Measurements from ENCODE around the gene MPG. TPM values are rescaled to one million over a fixed set of nuclear protein-coding genes. Genes with fewer than 3 reads are reported as not detected.

MPG gene
- total RNA-seq, 4 donors from 2014 or later: 75.0 to 124 (median 83.0) TPM

GRCh38 chr16:83781-84615, 6.0 kb downstream of the MPG start:
- Histone ChIP-seq H3K4me3 (no peak overlapping the region), H3K9me3 (no peaks in the 10 kb centered on the region), H3K27ac (peak overlapping the region; percentile 64 to 68 (median 66)), H3K36me3 (peaks cover 0 to 46% of the 10 kb centered on the region in 2 donors), H3K4me1 (peaks cover 22 to 30% of the 10 kb centered on the region in 2 donors), H3K27me3 (no peaks in the 10 kb centered on the region)
- TF ChIP-seq CTCF (IDR thresholded peaks at IDR 0.05 in 4 of 5, conservative IDR thresholded peaks at IDR 0.05 in 1 of 5) (no peak), POLR2A (IDR thresholded peaks at IDR 0.05) (no peak)
- no peak for ATAC-seq
- in situ Hi-C loops (cut with MboI; ENCODE audit: low sequenced_read_pairs in 4 of 4) (no loop called here), intact Hi-C loops (cut with DNase I; ENCODE audit: low total_unique reads) (no loop called here)
- DNase-seq: no peak

GRCh38 chr16:84718-85406, 6.8 kb downstream of the MPG start:
- H3K4me1 ChIP-seq: peaks cover 22 to 23% of the 10 kb centered on the region in 2 donors
- peak overlapping the region; percentile 64 to 68 (median 66) for H3K27ac ChIP-seq
- DNase-seq: peak; percentile 42 to 62
- no peak for TF ChIP-seq CTCF (IDR thresholded peaks at IDR 0.05 in 4 of 5, conservative IDR thresholded peaks at IDR 0.05 in 1 of 5)
- peak; percentile 37 to 50 for TF ChIP-seq POLR2A (IDR thresholded peaks at IDR 0.05)
- no peak overlapping the region for H3K4me3 ChIP-seq
- in situ Hi-C loops (cut with MboI; ENCODE audit: low sequenced_read_pairs in 4 of 4): no loop called here
- peaks cover 0 to 49% of the 10 kb centered on the region in 2 donors for H3K36me3 ChIP-seq
- peak; percentile 76 to 79 for ATAC-seq
- no peaks in the 10 kb centered on the region for H3K27me3 ChIP-seq
- intact Hi-C loops (cut with DNase I; ENCODE audit: low total_unique reads): no loop called here
- H3K9me3 ChIP-seq: no peaks in the 10 kb centered on the region

- TF ChIP-seq POLR2A (IDR thresholded peaks at IDR 0.05) (no peak), CTCF (IDR thresholded peaks at IDR 0.05 in 4 of 5, conservative IDR thresholded peaks at IDR 0.05 in 1 of 5) (no peak)
- Histone ChIP-seq H3K4me3 (no peak overlapping the region), H3K4me1 (peaks cover 22 to 23% of the 10 kb centered on the region in 2 donors), H3K9me3 (no peaks in the 10 kb centered on the region), H3K27me3 (no peaks in the 10 kb centered on the region), H3K36me3 (peaks cover 0 to 50% of the 10 kb centered on the region in 2 donors), H3K27ac (peak overlapping the region; percentile 64 to 68 (median 66))
- intact Hi-C loops (cut with DNase I; ENCODE audit: low total_unique reads): no loop called here
- DNase-seq (no peak), ATAC-seq (no peak)
- in situ Hi-C loops (cut with MboI; ENCODE audit: low sequenced_read_pairs in 4 of 4): no loop called here
Measured at GRCh38 chr16:85407-85782, 7.4 kb downstream of the MPG start.

GRCh38 chr16:85865-86264, 7.8 kb downstream of the MPG start:
- ATAC-seq: no peak
- no peak for DNase-seq
- no peak overlapping the region for H3K4me3 ChIP-seq
- TF ChIP-seq CTCF (IDR thresholded peaks at IDR 0.05 in 4 of 5, conservative IDR thresholded peaks at IDR 0.05 in 1 of 5) (no peak), POLR2A (IDR thresholded peaks at IDR 0.05) (no peak)
- in situ Hi-C loops (cut with MboI; ENCODE audit: low sequenced_read_pairs in 4 of 4) (no loop called here), intact Hi-C loops (cut with DNase I; ENCODE audit: low total_unique reads) (no loop called here)
- H3K27me3 ChIP-seq: no peaks in the 10 kb centered on the region
- peak overlapping the region; percentile 1 to 66 (median 64) for H3K27ac ChIP-seq
- H3K36me3 ChIP-seq: peaks cover 0 to 49% of the 10 kb centered on the region in 2 donors
- H3K4me1 ChIP-seq: peaks cover 24% of the 10 kb centered on the region in 2 donors
- H3K9me3 ChIP-seq: no peaks in the 10 kb centered on the region
